ENCODE data around the gene ABL1. TPM values are rescaled to one million over a fixed set of nuclear protein-coding genes. Genes with fewer than 3 reads are reported as not detected.

ABL1 gene
- total RNA-seq, 1 experiment from 2014 or later: 83.6 TPM

- Histone ChIP-seq H2BK12ac (ENCODE audit: insufficient read length, low read depth, low read length) (no peak overlapping the region), H3K56ac (ENCODE audit: insufficient read length, low read depth, low read length) (no peak overlapping the region), H3K9me3 (ENCODE audit: control insufficient read depth, low read depth, low read length) (no peaks in the 10 kb centered on the region), H3K9ac (ENCODE audit: extremely low read depth, insufficient read length, low read length) (no peak overlapping the region), H2BK5ac (ENCODE audit: insufficient read length, low read length) (no peak overlapping the region), H3K4ac (ENCODE audit: low read depth, low read length) (no peak overlapping the region), H3K23me2 (ENCODE audit: insufficient read length, low read depth, low read length, poor library complexity, severe bottlenecking) (no peaks in the 10 kb centered on the region), H3K4me1 (ENCODE audit: insufficient read depth, low read length) (peaks cover 4% of the 10 kb centered on the region; the same call in 1 of the 2 replicates), H3K18ac (ENCODE audit: insufficient read length, low read depth, low read length) (no peak overlapping the region), H3T11ph (ENCODE audit: low read length) (no peak overlapping the region), H3K14ac (ENCODE audit: insufficient read depth, low read length) (no peak overlapping the region), H2AFZ (ENCODE audit: low read length) (no peak overlapping the region), H3K79me1 (ENCODE audit: insufficient read depth, low read depth, low read length, poor library complexity, severe bottlenecking) (peaks cover 8% of the 10 kb centered on the region), H3K79me2 (ENCODE audit: insufficient read depth, low read length) (peaks cover 12% of the 10 kb centered on the region), H3K27ac (ENCODE audit: insufficient read length, low read depth, low read length) (no peak overlapping the region), H3K4me2 (ENCODE audit: insufficient read depth, insufficient read length, low read length) (no peak overlapping the region), H3K27me3 (ENCODE audit: insufficient read depth, low read length) (no peaks in the 10 kb centered on the region), H4K20me1 (ENCODE audit: control insufficient read depth, insufficient read depth, insufficient read length) (no peaks in the 10 kb centered on the region), H2BK120ac (ENCODE audit: low read depth, low read length, poor library complexity, severe bottlenecking) (no peak overlapping the region), H2BK15ac (ENCODE audit: low read depth, low read length) (no peak overlapping the region), H2BK20ac (ENCODE audit: low read depth, low read length, poor library complexity, severe bottlenecking) (no peak overlapping the region), H4K91ac (ENCODE audit: insufficient read length, low read depth, low read length) (no peak overlapping the region), H4K5ac (ENCODE audit: insufficient read length, low read depth, low read length) (no peak overlapping the region), H2AK5ac (ENCODE audit: insufficient read length, low read length) (no peak overlapping the region), H4K8ac (replicated peaks; ENCODE audit: insufficient read length, low read depth, low read length) (no peak overlapping the region), H3K23ac (ENCODE audit: insufficient read length, low read depth, low read length) (no peak overlapping the region)
- H3K36me3 Mint-ChIP-seq (ENCODE audit: insufficient read depth in 1 of 3, low read depth in 3 of 3): peaks cover 8 to 27% (median 13%) of the 10 kb centered on the region in 3 experiments
- no peaks in the 10 kb centered on the region for H3K27me3 Mint-ChIP-seq (ENCODE audit: low read depth)
- peaks cover 35 to 40% of the 10 kb centered on the region in 2 experiments for H3K4me1 Mint-ChIP-seq
- no peak for DNase-seq
- no CpG with 5 or more reads among the region's 9 CpGs for WGBS (ENCODE audit: extremely low coverage, insufficient read length, low lambda C conversion rate)
- no peaks in the 10 kb centered on the region for H3K9me3 Mint-ChIP-seq
- H3K27ac Mint-ChIP-seq: peak overlapping the region in 1 of 3 experiments; percentile 35; a peak in 1 of 7 replicates
- H3K4me3 Mint-ChIP-seq: no peak overlapping the region
- TF ChIP-seq CTCF (conservative IDR thresholded peaks at IDR 0.05): no peak
Measured at GRCh38 chr9:130849356-130849755, 14.3 kb downstream of the ABL1 start.
